Activated T-helper 1 cell treated with anti-CD3 and anti-CD28 coated beads, Interleukin-2, amount 50 U/mL, for 16 hours (primary cell): ENCODE data around the gene TXNIP.

Experiments used
- DNase-seq, 2 donors: peaks; one replicate each; pipeline ENCODE4 v3.0.0-alpha.2; 2020; ENCODE audit warnings: low read depth in 1 of 2, low spot score in 1 of 2

The TXNIP gene

DNA sequence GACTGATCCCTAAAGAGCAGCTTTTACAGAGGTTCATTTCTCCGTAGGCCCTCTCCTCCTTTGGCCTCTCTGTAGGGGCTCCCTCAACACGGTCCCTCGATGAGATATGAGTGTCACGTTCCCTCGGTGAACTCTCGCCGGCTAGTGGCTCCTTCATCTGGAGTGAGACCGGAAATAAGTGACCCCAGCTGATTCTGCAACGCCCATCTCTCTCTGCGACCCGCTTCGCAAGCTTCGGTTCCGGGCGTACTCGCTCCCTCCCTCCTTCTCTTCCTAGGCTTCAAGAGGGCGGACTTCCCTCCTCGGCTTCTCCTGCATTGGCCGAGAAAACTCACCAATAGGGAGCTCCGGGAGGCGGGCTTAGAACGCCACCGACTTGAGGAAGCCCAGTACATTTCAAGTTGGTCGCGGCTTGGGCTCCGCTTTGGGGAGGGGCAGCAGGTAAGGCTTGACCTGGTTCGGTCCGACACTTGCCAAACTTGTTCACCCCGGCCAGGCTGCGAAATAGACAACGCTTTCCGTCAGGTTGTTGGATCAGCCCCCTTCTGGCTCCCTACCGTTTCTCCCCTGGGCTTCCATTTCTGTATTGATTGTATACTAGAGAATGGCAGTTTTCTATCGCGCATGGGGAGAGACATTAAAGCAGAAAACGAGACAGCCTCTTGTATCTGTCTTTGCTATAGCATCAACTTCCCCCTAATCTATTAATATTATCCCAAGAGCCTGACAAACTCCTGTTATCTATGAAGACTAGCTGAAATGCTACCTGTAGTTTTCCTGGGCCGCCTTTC, 31.9 kb downstream of the TXNIP start, which contains the start of the genes ANKRD34A and POLR3GL:
ANKRD34A (minus strand) TSS at position 248 of the 791 bp plus-strand sequence. CDS start 2,816 bp downstream, outside the sequence.
POLR3GL (plus strand) TSS at position 363 of the 791 bp plus-strand sequence. CDS start 10,176 bp downstream, outside the sequence.
- DNase-seq: peak; percentile 79 to 81

DNA sequence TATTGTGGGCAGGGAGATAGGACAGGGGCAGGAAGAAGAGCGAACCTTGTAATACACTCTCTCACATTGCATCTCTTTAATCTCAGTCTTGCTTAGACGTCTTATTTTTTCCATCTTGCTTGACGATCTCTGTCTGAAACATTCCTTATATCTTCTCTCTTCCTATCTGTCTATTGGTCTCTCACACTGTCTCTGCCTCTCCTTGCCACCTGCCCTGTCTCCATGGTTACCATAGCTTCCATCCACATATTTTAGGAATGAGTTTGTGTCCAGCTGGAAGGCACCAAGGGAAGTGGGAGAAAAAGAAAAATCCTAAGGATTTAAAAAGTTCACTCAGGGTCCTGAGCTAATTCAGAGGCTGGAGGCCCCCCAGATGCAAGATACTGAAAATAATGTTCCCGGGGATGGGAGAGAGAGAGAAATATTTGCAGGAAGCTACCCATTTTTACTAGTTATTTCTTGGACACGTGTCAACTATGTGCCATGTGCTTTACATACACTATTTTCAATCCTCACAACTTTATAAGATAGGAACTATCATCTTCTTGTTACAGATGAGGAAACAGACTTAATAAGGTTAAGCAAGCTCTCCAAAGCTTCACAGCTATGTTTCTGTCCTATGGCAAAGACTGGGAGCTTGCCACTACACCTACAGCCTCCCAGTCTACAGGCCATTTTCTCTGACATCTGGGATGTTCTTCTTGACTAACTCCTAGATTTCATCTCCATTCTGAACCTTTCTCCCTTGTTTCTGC, 32.9 kb downstream of the TXNIP start:
- no peak for DNase-seq

DNA sequence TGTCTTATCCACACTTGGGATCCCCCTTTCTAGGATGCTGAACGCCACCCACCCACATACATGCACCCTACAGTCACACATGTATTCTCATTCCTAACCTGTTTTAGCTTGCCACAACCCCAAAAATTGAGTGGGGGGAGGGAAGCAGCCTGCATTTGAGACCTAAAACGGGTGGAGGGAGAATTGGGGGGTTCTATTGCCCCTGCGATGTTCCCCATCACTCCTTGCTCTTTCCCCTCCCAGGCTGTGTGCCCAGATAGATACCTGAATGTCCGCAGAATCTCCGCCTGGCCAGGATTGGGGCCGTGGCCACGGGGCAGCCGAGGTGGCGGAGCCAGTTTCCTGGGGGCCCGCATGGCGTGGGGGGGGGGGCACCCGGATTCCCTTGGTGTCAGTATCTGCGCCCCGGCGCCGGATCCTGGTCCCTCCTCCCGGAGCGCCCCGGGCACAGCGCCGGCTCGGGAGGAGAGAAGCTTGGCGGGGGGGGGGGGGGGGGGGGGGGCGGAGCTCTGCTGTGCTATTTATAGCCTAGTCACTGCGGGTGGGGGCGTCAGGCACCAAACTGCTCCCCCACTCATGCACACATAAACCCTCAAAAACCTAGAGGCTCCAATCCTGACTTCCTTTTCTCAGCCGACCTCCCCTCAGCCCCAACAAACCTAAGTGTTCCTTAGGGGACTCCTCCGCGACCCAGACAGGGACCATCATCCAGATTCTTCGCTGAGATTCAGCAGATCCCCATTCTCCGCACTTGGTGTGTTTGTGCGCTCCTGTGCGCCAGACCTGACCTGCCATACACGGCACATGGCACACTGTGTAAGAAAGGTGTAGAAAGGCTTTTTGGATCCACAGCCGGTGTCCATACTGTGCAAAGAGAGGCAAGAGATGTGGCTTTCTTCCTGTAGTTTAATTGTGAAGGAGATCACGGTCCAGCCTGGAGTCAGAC, 33.9 kb downstream of the TXNIP start:
- no peak for DNase-seq

DNA sequence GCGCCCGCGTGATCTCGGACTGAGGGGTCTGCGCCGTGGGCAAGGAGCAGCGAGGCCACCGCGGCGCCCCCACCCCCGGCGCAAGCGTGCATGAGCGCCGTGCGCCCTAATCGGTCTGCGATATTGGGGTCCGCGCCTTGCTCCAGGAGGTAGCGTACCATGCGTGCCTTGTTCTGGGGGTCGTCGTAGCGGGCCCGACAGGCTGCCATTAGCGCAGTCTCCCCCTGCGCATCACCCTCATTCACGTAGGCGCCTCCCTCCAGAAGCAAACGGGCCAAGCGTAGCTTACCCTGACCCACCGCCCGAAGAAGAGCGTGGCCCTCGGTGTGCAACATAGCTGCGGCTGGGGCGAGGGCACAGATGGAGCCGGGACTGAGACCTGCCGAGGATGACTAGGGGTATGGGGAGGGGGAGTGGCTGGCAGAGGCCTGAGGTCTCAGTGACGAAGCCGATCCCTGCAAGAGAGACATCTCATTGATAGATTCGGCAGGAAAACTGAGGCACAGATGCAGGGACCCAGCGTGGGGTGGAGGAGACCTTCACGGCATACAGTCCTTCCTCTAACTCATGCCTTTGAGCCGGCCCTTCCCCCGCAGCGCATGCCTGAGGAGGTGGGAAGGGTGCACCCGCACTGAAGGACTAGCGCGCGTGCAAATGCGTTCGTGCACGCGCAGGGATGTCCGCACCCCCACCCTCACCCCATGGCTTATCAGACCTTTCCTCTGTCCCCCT, 34.8 kb downstream of the TXNIP start:
- no peak for DNase-seq

DNA sequence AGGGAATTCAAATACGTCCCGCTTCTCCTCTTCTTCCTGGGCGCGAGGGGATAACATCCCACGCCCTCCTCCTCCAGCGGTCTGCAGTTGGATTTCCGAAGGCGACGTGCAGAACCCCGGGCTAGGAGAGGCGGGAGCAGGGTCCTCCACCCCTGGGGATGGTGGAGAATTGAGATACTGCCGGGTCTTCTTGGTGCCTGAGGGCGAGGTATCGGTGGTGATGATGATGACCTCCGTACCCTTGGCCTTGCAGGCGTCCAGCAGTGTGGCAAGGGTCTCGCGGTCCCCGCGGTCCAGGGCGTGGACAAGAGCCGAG, 35.3 kb downstream of the TXNIP start:
- no peak for DNase-seq

DNA sequence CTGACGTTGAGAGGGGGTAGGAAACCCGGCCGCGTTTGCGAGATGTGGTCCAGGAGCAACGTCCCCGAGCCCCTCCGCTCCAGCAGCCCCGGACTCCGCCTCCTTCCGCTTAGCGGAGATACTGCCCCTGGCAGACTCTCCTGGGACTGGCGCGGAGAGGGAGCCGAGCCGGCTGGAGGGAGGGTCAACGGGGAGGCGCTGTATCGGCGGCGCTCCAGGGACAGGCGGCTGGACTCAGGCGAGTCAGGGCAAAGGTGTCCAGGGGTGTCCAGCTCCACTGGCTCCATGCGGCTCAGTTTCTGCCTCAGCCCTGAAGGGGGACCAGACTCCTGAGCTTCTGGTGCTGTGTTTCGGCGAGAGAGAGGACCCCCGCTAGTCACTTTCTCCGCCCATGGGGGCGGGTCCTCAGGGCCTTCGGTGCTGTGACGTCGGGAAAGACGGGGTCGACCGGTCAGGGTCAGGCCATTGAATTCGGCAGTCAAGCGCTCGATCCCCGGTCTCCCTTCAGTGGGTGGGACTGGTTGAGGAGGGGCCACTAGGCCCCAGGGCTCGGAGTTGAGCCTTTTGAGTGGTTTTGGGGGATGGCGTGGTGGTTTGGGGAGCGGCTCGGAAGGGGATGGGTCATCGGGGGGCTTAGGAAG, 35.8 kb downstream of the TXNIP start:
- DNase-seq: peak in 1 of 2 donors; percentile 36

DNA sequence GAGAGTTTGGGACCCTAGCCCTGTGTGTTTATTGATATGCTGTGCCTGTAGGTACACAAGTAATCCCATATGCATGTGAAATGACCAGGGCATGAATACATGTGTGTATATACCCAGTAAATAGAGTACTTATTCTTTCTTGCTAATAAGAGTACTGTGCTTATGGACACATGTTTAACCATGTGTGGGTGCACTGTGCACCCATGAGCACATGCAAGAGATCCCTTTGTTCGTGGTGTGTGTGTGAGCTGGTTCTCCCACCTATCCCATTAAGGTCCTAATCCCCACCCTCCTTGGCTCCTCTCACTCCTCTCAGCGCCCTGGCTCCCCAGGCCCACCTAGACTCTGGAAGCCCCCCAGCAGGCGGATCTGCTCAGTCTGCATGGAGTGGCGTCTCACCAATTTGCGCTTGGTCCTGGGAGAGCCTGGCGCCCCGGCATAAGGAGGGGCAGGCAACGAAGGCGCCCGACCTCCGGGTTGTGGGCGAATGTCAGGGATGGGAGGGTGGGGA, 36.4 kb downstream of the TXNIP start:
- DNase-seq: no peak

DNA sequence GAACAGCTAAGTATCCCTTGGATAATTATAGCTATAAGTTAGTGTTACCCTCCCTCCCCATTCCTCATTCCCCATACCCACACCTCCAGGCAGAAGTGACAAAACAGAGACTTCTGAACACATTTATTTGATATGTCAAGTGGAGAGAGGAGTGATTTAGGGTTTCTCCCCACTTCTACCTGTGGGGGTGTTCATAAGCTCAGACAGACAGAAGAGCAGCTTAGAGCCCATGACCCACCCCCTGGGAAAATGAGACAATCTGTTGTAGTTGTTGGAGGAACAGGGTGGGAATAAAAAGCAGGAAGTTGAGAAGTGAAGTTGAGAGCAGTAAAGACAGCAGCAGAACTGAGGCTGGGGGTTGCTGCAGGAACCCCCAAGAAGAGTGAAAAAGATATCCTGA, 37.0 kb downstream of the TXNIP start:
- DNase-seq: no peak

DNA sequence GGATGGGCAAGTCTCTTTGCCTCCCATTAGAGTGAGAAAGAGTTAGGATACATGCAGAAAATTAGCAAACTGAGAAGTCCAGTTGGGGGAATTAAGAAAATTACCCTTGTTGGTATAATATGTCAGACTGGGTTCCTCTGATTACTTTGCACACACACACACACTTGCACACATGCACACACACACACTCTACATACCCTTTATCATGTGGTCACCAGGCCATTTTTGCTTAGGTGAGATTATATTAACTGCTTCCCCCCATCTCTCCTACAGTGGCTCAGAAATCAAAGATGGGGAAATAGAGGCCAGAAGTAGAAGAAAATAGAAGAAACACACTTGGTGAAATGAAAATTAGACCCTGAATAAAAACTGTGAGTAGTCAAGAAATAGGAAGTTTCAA, 37.6 kb downstream of the TXNIP start:
- no peak for DNase-seq

DNA sequence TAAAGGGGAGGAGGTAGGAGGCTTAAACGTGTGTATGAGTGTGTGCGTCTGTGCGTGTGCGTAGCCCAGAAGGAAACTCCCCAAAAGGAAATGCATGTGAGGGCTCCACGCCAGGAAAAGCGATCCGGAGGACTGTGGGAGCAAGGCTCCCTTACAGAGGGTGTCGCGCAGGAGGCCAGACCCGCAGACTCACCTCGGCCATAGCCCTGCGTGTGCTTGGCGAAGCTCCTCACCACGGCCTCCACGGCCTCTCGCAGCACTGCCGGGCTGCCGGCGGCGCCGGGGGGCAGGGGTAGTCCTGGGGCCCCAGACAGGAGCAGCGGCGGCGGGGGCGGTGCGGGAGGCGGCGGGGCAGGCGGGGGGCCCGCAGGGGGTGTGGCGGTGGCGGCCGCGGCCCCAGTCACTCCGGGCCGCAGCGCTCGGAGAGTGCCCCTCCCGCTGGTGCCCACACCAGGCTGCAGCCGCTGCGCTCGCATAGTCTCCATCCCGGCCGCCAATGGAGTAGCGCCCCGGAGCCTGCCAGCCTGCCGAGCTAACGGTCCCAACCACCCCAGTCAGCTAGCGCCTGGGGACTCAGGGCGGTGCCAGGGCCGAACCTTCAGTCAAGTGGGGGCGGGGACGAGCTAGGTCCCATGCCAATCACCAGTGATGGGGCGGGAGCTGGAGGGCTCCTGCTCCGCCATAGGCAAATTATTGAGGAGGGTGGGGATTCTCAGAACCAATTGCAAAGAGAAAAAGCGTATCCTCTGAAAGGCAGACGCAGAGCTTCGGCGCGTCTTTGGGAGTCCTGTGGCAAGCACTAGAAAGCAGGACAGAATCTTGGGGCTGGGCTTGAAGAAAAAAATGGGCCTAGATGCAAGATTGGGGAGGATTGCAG, 38.7 kb downstream of the TXNIP start, which contains the start of gene LIX1L:
LIX1L (minus strand) TSS at position 575 of the 877 bp plus-strand sequence; CDS start at position 485, 90 bp downstream.
- DNase-seq: peak; percentile 88 to 91

DNA sequence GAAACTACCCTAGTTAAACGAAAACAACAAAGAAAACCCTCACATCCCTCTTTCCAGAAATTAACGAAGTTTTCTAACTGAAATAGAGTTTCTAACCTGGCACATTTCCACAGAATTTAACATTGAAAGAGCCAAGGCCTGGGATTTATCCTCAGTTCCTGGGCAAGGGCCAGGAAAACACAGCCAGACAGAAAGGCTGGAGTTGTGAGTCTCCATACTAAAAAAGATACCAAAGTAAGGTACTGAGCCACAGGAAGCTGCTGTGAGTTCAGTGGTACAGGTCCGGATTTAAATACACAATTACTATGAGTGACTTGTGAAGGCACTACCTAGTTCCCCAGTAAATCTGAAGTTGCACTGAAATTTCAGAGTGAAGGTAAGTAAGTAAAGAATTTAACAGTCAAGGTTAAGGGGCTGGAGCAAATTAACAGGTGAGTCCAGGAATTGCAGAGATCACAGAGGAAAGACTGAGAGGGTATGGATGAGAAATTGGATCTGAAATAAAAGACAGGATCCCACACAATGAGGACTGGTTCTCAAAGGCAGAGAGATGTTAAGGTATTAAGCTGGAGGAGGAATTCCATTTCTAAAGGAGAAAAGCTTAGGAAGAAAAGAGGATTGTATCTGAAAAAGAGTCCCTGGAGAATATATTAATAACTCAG, 39.5 kb downstream of the TXNIP start:
- no peak for DNase-seq

DNA sequence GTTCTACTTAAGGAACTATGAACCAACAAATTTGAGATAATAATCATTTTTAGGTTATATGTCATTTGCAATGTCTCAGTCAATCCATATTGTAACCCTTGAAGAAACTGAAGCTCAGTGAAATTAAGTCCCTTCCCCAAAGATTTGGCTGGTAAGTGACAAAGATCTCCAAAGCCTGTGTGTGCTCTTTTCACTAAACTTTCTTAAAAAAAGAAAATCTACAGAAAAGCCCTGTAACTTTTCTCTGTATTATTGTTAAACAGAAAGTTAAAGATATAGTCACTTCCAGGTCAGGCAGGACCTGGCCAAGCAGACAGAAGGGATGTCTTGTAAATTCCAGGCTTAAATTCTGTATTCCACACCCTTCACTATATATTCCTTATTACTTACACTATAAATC, 40.0 kb downstream of the TXNIP start:
- DNase-seq: no peak

DNA sequence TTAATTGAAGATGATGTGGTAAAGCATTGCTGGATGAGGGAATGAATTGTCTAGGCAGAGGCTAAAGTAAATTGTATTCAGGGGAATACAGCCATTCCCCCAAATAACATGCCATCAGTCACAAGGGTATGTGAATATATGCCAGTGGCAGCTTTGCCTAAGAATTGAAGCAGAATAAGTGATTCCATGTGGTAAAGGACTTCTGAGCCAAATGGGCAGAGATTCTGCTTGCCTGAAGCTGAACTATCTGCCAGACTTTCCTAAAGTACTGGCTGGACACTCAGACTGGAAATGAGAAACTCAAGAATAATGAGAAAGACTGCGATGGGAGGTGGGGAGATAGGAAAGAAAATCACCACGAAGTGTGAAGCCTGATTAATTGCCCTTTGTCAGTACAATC, 40.9 kb downstream of the TXNIP start:
- DNase-seq: no peak

DNA sequence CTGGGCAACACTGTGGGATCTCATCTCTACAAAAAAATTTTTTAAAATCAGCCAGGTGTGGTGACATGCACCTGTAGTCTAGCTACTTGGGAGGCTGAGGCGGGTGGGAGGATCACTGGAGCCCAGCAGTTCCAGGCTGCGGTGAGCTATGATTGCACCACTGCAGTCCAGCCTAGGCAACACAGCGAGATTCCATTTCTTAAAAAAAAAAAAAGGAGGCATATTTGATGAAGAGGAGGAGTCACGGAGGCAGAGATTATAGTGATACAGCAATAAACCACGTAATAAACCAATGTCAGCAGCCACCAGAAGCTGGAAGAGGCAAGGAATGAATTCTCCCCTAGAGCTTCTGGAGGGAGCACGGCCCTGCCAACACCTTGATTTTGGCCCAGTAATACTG, 42.5 kb downstream of the TXNIP start:
- no peak for DNase-seq

DNA sequence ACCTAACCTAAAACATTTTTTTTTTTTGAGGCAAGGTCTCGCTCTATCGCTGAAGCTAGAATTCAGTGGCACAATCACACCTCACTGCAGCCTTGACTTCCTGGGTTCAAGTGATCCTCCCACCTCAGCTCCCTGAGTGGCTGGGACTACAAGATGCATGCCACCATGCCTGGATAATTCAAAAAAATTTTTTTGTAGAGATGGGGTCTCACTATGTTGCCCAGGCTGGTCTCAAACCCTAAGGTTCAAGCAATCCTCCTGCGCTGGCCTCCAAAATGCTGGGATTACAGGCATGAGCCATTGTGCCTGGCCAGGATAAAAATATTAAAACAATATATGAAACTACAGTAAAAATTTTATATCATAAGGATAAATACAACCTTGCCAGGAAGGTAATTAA, 43.5 kb downstream of the TXNIP start:
- no peak for DNase-seq

DNA sequence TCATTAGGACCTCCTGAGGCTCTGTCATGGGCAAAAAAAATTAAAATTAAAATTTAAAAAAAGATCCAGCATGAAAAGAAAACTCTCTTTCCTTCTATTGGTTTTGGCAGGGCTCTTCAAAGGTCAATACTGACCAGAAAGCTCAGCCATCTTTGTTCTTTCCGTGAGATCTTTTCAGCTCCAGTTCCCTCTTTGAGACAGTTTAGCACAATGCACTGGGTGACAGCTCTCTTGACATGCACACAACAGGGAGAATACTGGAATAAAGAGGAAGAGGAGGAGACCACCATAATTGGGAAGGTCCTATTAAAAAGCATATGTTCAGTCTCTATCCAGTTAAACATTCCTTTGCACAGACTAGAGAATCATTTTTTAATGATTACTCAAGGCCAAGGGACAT, 44.9 kb downstream of the TXNIP start:
- DNase-seq: no peak

DNA sequence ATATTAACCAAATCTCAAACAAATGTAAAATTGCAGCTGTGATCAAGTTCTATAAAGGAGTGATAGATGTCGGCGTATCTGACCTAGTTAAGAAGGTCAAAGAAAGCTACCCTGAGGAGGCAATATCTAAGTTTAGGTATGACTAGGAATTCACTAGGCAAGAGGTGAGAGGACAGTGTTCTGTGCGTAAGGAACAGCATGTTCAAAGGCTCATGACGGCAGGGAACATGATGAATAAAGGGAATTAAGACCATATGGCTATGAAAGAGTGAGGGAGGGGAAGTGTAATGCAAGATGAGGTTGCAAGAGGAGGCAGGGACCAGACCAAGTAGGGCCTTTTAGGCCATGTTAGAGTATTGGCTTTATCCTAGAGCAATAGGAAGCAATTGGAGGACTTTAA, 47.2 kb downstream of the TXNIP start:
- no peak for DNase-seq

DNA sequence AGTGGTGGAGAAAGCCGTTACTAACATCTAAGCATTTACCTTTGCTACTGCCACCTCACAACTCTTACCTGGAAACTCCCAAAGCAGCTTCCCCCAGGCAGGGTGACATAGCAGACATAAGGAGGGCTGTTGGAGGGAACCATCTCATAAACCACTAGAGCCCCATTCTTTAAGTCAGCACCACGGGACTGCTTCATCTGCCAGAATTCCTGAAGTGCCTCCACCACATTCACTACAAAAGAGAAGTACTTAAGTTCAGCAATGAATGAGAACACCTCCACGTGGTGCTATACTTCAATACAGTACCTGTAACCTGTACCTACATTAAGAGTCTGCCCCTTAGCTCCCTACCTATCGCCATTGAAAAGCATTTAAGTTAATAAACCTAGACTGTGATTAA, 48.8 kb downstream of the TXNIP start:
- no peak for DNase-seq
